Spleen (tissue), 7 donors: ENCODE measurements around the gene PAX2.

Experiments
- POLR2A ChIP-seq, 3 donors: fragments of 450-650 bp; IDR thresholded peaks; one replicate each; pipeline ENCODE4 v1.5.1; 2017; ENCODE audit warnings: antibody characterized with exemption in 3 of 3, mild to moderate bottlenecking in 1 of 3
- POLR2AphosphoS5 ChIP-seq, 3 donors: sonication (generic); formaldehyde crosslinking; IDR thresholded peaks; one replicate each; pipeline ENCODE4 v1.5.1; 2017; ENCODE audit warnings: antibody characterized with exemption in 3 of 3
- TF ChIP-seq, protein P1 (sequence below), 11 experiments: fragments of 200-600 bp in 7 of 11; fragments of 450-650 bp in 4 of 11; sonication (generic) in 4 of 11; IDR thresholded peaks in 8 of 11; conservative IDR thresholded peaks in 3 of 11; 1 replicate in 7 of 11; 2 replicates in 4 of 11; pipeline versions ENCODE4 v1.4.0 to v1.8.0; 2016 to 2021; ENCODE audit warnings: antibody characterized with exemption in 11 of 11, inconsistent platforms in 4 of 11, mild to moderate bottlenecking in 1 of 11
- donor health status: DM: no; HTN: no; CAD: no; lungs with moderate emphysema.
- donor health status: DM: no; HTN: no; CAD: no.
- donor health status: DM: no; HTN: no; CAD: no.

DNA sequence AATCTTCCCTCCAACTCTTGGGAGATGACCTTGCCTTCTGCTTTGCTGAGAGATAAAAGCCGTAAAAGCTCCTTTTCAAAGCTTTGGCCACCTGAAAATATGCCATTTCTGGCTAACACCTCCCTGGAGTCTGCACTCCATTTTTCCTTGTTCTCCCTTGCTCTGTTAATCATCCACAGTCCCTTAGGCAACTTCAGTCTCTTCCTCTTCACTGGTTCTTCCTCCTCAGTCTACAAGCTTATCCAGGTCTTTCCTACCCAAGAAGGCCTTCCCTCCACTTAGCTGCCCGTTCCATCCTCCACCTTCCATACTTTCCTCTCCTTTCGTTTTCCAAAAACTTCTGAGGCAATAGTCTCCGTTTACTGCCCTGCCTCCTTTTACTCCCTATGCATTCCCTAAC lies 30.5 kb downstream of the PAX2 start:
- TF ChIP-seq, protein P1, sequence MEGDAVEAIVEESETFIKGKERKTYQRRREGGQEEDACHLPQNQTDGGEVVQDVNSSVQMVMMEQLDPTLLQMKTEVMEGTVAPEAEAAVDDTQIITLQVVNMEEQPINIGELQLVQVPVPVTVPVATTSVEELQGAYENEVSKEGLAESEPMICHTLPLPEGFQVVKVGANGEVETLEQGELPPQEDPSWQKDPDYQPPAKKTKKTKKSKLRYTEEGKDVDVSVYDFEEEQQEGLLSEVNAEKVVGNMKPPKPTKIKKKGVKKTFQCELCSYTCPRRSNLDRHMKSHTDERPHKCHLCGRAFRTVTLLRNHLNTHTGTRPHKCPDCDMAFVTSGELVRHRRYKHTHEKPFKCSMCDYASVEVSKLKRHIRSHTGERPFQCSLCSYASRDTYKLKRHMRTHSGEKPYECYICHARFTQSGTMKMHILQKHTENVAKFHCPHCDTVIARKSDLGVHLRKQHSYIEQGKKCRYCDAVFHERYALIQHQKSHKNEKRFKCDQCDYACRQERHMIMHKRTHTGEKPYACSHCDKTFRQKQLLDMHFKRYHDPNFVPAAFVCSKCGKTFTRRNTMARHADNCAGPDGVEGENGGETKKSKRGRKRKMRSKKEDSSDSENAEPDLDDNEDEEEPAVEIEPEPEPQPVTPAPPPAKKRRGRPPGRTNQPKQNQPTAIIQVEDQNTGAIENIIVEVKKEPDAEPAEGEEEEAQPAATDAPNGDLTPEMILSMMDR (IDR thresholded peaks at IDR 0.05 in 8 of 11, conservative IDR thresholded peaks at IDR 0.05 in 3 of 11), result no peak
- TF ChIP-seq POLR2A (IDR thresholded peaks at IDR 0.05), result no peak
- no peak for TF ChIP-seq POLR2AphosphoS5 (IDR thresholded peaks at IDR 0.05)
